ENCODE data around the gene ATP6V0D1.

Gene ATP6V0D1

GRCh38 chr16:67430504-67430976, 50.4 kb downstream of the ATP6V0D1 start (continued):
- TF ChIP-seq ZNF48 (tag by site-specific recombination; IDR thresholded peaks at IDR 0.05), result no peak
- peak; percentile 59 for TF ChIP-seq KLF10 (tag by site-specific recombination; IDR thresholded peaks at IDR 0.05)
- TF ChIP-seq OVOL3 (tag by site-specific recombination; IDR thresholded peaks at IDR 0.05), result no peak
- no peak for TF ChIP-seq ZNF792 (tag by site-specific recombination; IDR thresholded peaks at IDR 0.05)
- TF ChIP-seq ZNF174 (tag by site-specific recombination; IDR thresholded peaks at IDR 0.05), result no peak
- TF ChIP-seq ZNF514 (tag by site-specific recombination; IDR thresholded peaks at IDR 0.05), result no peak
- no peak for TF ChIP-seq ZNF555 (tag by site-specific recombination; conservative IDR thresholded peaks at IDR 0.05)
- no peak for TF ChIP-seq ZNF280D (tag by site-specific recombination; IDR thresholded peaks at IDR 0.05)
- TF ChIP-seq ZBTB6 (tag by site-specific recombination; IDR thresholded peaks at IDR 0.05), result no peak; the same call in 1 of the 2 replicates
- no peak for TF ChIP-seq PRDM6 (tag by site-specific recombination; IDR thresholded peaks at IDR 0.05)
- no peak for TF ChIP-seq ZNF521 (tag by site-specific recombination; IDR thresholded peaks at IDR 0.05)
- no peak for TF ChIP-seq ZNF747 (tag by site-specific recombination; IDR thresholded peaks at IDR 0.05)
- no peak for TF ChIP-seq ZNF18 (tag by site-specific recombination; IDR thresholded peaks at IDR 0.05)
- TF ChIP-seq ZSCAN4 (tag by site-specific recombination; IDR thresholded peaks at IDR 0.05), result no peak
- peak; percentile 86; the same call in 1 of the 2 replicates for TF ChIP-seq ZSCAN5A (tag by site-specific recombination; IDR thresholded peaks at IDR 0.05)
- TF ChIP-seq ZBTB21 (tag by site-specific recombination; IDR thresholded peaks at IDR 0.05), result no peak
- TF ChIP-seq ZNF830 (tag by site-specific recombination; IDR thresholded peaks at IDR 0.05; ENCODE audit: low read depth), result no peak
- no peak for TF ChIP-seq ZNF670 (tag by site-specific recombination; IDR thresholded peaks at IDR 0.05; ENCODE audit: low read depth)
- TF ChIP-seq ZNF658 (tag by site-specific recombination; IDR thresholded peaks at IDR 0.05), result no peak
- no peak for TF ChIP-seq ZNF148 (tag by site-specific recombination; IDR thresholded peaks at IDR 0.05; ENCODE audit: borderline replicate concordance)
- no peak for TF ChIP-seq ZNF654 (tag by site-specific recombination; IDR thresholded peaks at IDR 0.05; ENCODE audit: low read depth)
- no peak for TF ChIP-seq ZNF350 (tag by site-specific recombination; IDR thresholded peaks at IDR 0.05)
- TF ChIP-seq MZF1 (tag by site-specific recombination; IDR thresholded peaks at IDR 0.05; ENCODE audit: borderline replicate concordance), result no peak
- TF ChIP-seq ZNF596 (tag by site-specific recombination; IDR thresholded peaks at IDR 0.05), result no peak
- TF ChIP-seq ZNF23 (tag by site-specific recombination; IDR thresholded peaks at IDR 0.05; ENCODE audit: borderline replicate concordance), result no peak
- TF ChIP-seq ZNF423 (tag by site-specific recombination; IDR thresholded peaks at IDR 0.05), result no peak
- TF ChIP-seq KLF9 (tag by site-specific recombination; IDR thresholded peaks at IDR 0.05; ENCODE audit: low read depth), result peak; percentile 68
- no peak for TF ChIP-seq ZNF664 (tag by site-specific recombination; IDR thresholded peaks at IDR 0.05)
